Osteoblast (primary cell): ENCODE measurements around the gene TMEM233. TPM values are rescaled to one million over a fixed set of nuclear protein-coding genes. Genes with fewer than 3 reads are reported as not detected.

Experiments used
- DNase-seq: peaks from one replicate; pipeline ENCODE4 v3.0.0; 2011; ENCODE audit warnings: low spot score, mixed read lengths; ENCODE audit not compliant: insufficient read length; ENCODE audit errors: missing footprints
- H2AFZ ChIP-seq: 2 replicates; pipeline ENCODE4 v1.6.0; 2011; ENCODE audit warnings: mild to moderate bottlenecking, low read length
- H3K27ac ChIP-seq: 2 replicates; pipeline ENCODE4 v1.5.1; 2011; ENCODE audit warnings: mild to moderate bottlenecking, low read depth, low read length, moderate library complexity
- H3K27me3 ChIP-seq: 2 replicates; pipeline ENCODE4 v1.6.0; 2012; ENCODE audit warnings: mild to moderate bottlenecking, control low read depth, inconsistent platforms, low read length, moderate library complexity; ENCODE audit not compliant: insufficient read depth
- H3K36me3 ChIP-seq: 2 replicates; pipeline ENCODE4 v1.5.1; 2011; ENCODE audit warnings: mild to moderate bottlenecking, low read length, control low read depth, moderate library complexity; ENCODE audit not compliant: insufficient read depth
- H3K4me1 ChIP-seq: 2 replicates; pipeline ENCODE4 v1.5.1; 2011; ENCODE audit warnings: mild to moderate bottlenecking, low read length, control low read depth, moderate library complexity; ENCODE audit not compliant: insufficient read depth
- H3K4me2 ChIP-seq: 2 replicates; pipeline ENCODE4 v1.6.0; 2011; ENCODE audit warnings: mild to moderate bottlenecking, low read length; ENCODE audit not compliant: insufficient read depth
- H3K4me3 ChIP-seq: fragments of 200-600 bp; sonication (generic); 3 replicates; pipeline ENCODE4 v1.5.1; 2012; ENCODE audit warnings: mild to moderate bottlenecking, low read length, inconsistent platforms; ENCODE audit not compliant: insufficient read depth
- H3K79me2 ChIP-seq: 2 replicates; pipeline ENCODE4 v1.6.0; 2012; ENCODE audit warnings: mild to moderate bottlenecking, low read length, control low read depth, inconsistent platforms; ENCODE audit not compliant: insufficient read depth
- H3K9me3 ChIP-seq: 2 replicates; pipeline ENCODE4 v1.5.1; 2011; ENCODE audit warnings: low read depth, low read length, control low read depth
- H4K20me1 ChIP-seq: 2 replicates; pipeline ENCODE4 v1.6.0; 2012; ENCODE audit warnings: mild to moderate bottlenecking, low read length, control low read depth; ENCODE audit not compliant: insufficient read depth
- CTCF ChIP-seq: IDR thresholded peaks from 2 replicates; pipeline ENCODE4 v1.5.1; 2011; ENCODE audit warnings: mild to moderate bottlenecking, low read depth, low read length, moderate library complexity; ENCODE audit errors: extremely low read depth
- total RNA-seq: library from RNA; depleted of rRNA; stranded (reverse); fragments of >200 nt; gene quantifications from 2 replicates; pipeline ENCODE4 v1.2.3, GENCODE V29; 2012

TMEM233 gene
- total RNA-seq, 1 donor, result not detected

- Histone ChIP-seq H3K4me3 (no peak overlapping the region), H3K27me3 (no peaks in the 10 kb centered on the region), H3K4me2 (no peak overlapping the region), H2AFZ (no peak overlapping the region), H3K27ac (no peak overlapping the region), H3K79me2 (peaks cover 35% of the 10 kb centered on the region), H3K4me1 (peaks cover 16% of the 10 kb centered on the region), H4K20me1 (no peaks in the 10 kb centered on the region), H3K36me3 (peaks cover 60% of the 10 kb centered on the region), H3K9me3 (no peaks in the 10 kb centered on the region)
- no peak for DNase-seq
- TF ChIP-seq CTCF, result no peak
Observed at GRCh38 chr12:119672194-119672593, 78.6 kb downstream of the TMEM233 start.

GRCh38 chr12:119673634-119674033, 80.1 kb downstream of the TMEM233 start:
- Histone ChIP-seq H3K4me2 (no peak overlapping the region), H3K79me2 (peaks cover 23% of the 10 kb centered on the region), H4K20me1 (no peaks in the 10 kb centered on the region), H2AFZ (no peak overlapping the region), H3K4me1 (peaks cover 10% of the 10 kb centered on the region), H3K9me3 (no peaks in the 10 kb centered on the region), H3K27ac (no peak overlapping the region), H3K36me3 (peaks cover 72% of the 10 kb centered on the region), H3K27me3 (no peaks in the 10 kb centered on the region), H3K4me3 (no peak overlapping the region)
- no peak for DNase-seq
- TF ChIP-seq CTCF, result no peak

GRCh38 chr12:119674560-119674959, 81.0 kb downstream of the TMEM233 start:
- no peak overlapping the region for H3K27ac ChIP-seq
- H3K4me3 ChIP-seq, result no peak overlapping the region
- H3K9me3 ChIP-seq, result no peaks in the 10 kb centered on the region
- H3K36me3 ChIP-seq, result peaks cover 81% of the 10 kb centered on the region
- no peak overlapping the region for H2AFZ ChIP-seq
- no peak for TF ChIP-seq CTCF
- no peaks in the 10 kb centered on the region for H3K27me3 ChIP-seq
- peaks cover 22% of the 10 kb centered on the region for H3K79me2 ChIP-seq
- H3K4me1 ChIP-seq, result peaks cover 7% of the 10 kb centered on the region
- DNase-seq, result no peak
- no peaks in the 10 kb centered on the region for H4K20me1 ChIP-seq
- H3K4me2 ChIP-seq, result no peak overlapping the region

GRCh38 chr12:119676022-119676421, 82.4 kb downstream of the TMEM233 start:
- H3K4me2 ChIP-seq, result no peak overlapping the region
- DNase-seq, result no peak
- no peak for TF ChIP-seq CTCF

More at GRCh38 chr12:119676022-119676421, 82.4 kb downstream of the TMEM233 start:
- H3K9me3 ChIP-seq, result no peaks in the 10 kb centered on the region
- H3K4me3 ChIP-seq, result no peak overlapping the region
- H4K20me1 ChIP-seq, result no peaks in the 10 kb centered on the region
- H3K79me2 ChIP-seq, result peaks cover 8% of the 10 kb centered on the region
- H3K4me1 ChIP-seq, result no peaks in the 10 kb centered on the region
- H2AFZ ChIP-seq, result no peak overlapping the region
- H3K27ac ChIP-seq, result no peak overlapping the region
- H3K27me3 ChIP-seq, result no peaks in the 10 kb centered on the region
- peaks cover 92% of the 10 kb centered on the region for H3K36me3 ChIP-seq
